Muscle of back (tissue), 11 donors: Measurements from ENCODE around the gene PDAP1. TPM values are rescaled to one million over a fixed set of nuclear protein-coding genes. Genes with fewer than 3 reads are reported as not detected.
"Not testable (repeated sequence)": the region's sequence is repeated elsewhere in the genome, so short reads cannot be mapped to it uniquely, and the experiment has no call there.

ENCODE experiments used
- DNase-seq, 3 donors: peaks; one replicate each; pipeline versions ENCODE4 v3.0.0 to v3.0.0-alpha.2; 2013
- polyA plus RNA-seq, 10 donors: library from polyadenylated mRNA; unstranded; fragments of 120-200 nt; gene quantifications; one replicate each; pipeline ENCODE4 v1.2.1, GENCODE V29; 2013; ENCODE audit not compliant: insufficient read length in 10 of 10

The PDAP1 gene
- polyA plus RNA-seq, 10 donors: 91.8 to 152 (median 110) TPM

- DNase-seq: no peak
These were observed 11.0 kb downstream of the PDAP1 start for GRCh38 chr7:99397297-99397983.

- no peak for DNase-seq
These were observed 11.7 kb downstream of the PDAP1 start for GRCh38 chr7:99396418-99397296.

GRCh38 chr7:99395616-99396327 is 12.6 kb downstream of the PDAP1 start:
- DNase-seq: no peak

- DNase-seq: no peak
These were observed 14.3 kb downstream of the PDAP1 start for GRCh38 chr7:99394188-99394502.

- peak in 2 of 3 donors; percentile 23 to 75 for DNase-seq
These were observed 14.8 kb downstream of the PDAP1 start for GRCh38 chr7:99393355-99394187.

- peak; percentile 28 to 85 (median 70) for DNase-seq
These were observed 15.6 kb downstream of the PDAP1 start for GRCh38 chr7:99392659-99393354.

GRCh38 chr7:99392046-99392445 is 16.4 kb downstream of the PDAP1 start:
- no peak for DNase-seq

- DNase-seq: peak in 1 of 3 donors; percentile 9
These were observed 17.3 kb downstream of the PDAP1 start for GRCh38 chr7:99390941-99391602.

GRCh38 chr7:99389772-99390171 is 18.6 kb downstream of the PDAP1 start:
- DNase-seq: peak in 1 of 3 donors; percentile 1

GRCh38 chr7:99387912-99388311 is 20.5 kb downstream of the PDAP1 start:
- no peak for DNase-seq

- DNase-seq: not testable (repeated sequence)
These were observed 21.2 kb downstream of the PDAP1 start for GRCh38 chr7:99387239-99387635.

- no peak for DNase-seq
These were observed 21.7 kb downstream of the PDAP1 start for GRCh38 chr7:99386584-99387238.

- no peak for DNase-seq
These were observed 22.8 kb downstream of the PDAP1 start for GRCh38 chr7:99385564-99385963.

GRCh38 chr7:99384523-99384922 is 23.9 kb downstream of the PDAP1 start:
- no peak for DNase-seq

GRCh38 chr7:99383791-99384370 is 24.5 kb downstream of the PDAP1 start:
- no peak for DNase-seq

GRCh38 chr7:99383203-99383602 is 25.2 kb downstream of the PDAP1 start:
- no peak for DNase-seq

- no peak for DNase-seq
These were observed 26.7 kb downstream of the PDAP1 start for GRCh38 chr7:99381664-99382075.

- DNase-seq: no peak
These were observed 27.4 kb downstream of the PDAP1 start for GRCh38 chr7:99380823-99381663.
